ENCODE measurements around the gene INTS4. TPM values are rescaled to one million over a fixed set of nuclear protein-coding genes. Genes with fewer than 3 reads are reported as not detected.
"Not testable (repeated sequence)": the region's sequence is repeated elsewhere in the genome, so short reads cannot be mapped to it uniquely, and the experiment has no call there.

The INTS4 gene
- total RNA-seq (10 to 100 TPM; 17.8 to 69.6 (median 39.5) TPM), polyA plus RNA-seq (10 to 100 TPM; 34.4 to 37.3 (median 36.5) TPM)
- long read RNA-seq, donor 1, transcript INTS4-205 (3 exons, 956 nt), result major isoform, 5 of 11 reads
- long read RNA-seq, donor 1, partial matches to known transcripts, result 0 of 11 reads
- long read RNA-seq, donor 1, other reads (novel, unspliced or antisense), result 0 of 11 reads
- long read RNA-seq, donor 2, partial matches to known transcripts, result 22 of 24 reads
- long read RNA-seq, donor 2, other reads (novel, unspliced or antisense), result 0 of 24 reads
- long read RNA-seq, donor 3, partial matches to known transcripts, result 0 of 4 reads
- long read RNA-seq, donor 3, other reads (novel, unspliced or antisense), result 0 of 4 reads
- long read RNA-seq, donor 4, transcript INTS4-209 (23 exons, 3,156 nt), result major isoform, 5 of 10 reads
- long read RNA-seq, donor 4, partial matches to known transcripts, result 2 of 10 reads
- long read RNA-seq, donor 4, other reads (novel, unspliced or antisense), result 2 of 10 reads
- long read RNA-seq, donor 5, transcript INTS4-209 (23 exons, 3,156 nt), result major isoform, 52 of 65 reads
- long read RNA-seq, donor 5, partial matches to known transcripts, result 6 of 65 reads
- long read RNA-seq, donor 5, other reads (novel, unspliced or antisense), result 6 of 65 reads
- long read RNA-seq, donor 6, transcript INTS4-209 (23 exons, 3,156 nt), result major isoform, 5 of 9 reads
- long read RNA-seq, donor 6, partial matches to known transcripts, result 2 of 9 reads
- long read RNA-seq, donor 6, other reads (novel, unspliced or antisense), result 2 of 9 reads
- long read RNA-seq, donor 7, partial matches to known transcripts, result 0 of 3 reads
- long read RNA-seq, donor 7, other reads (novel, unspliced or antisense), result 0 of 3 reads
- long read RNA-seq, donor 8, transcript INTS4-209 (23 exons, 3,156 nt), result major isoform, 5 of 9 reads
- long read RNA-seq, donor 8, partial matches to known transcripts, result 0 of 9 reads
- long read RNA-seq, donor 8, other reads (novel, unspliced or antisense), result 0 of 9 reads
- long read RNA-seq, donor 9, partial matches to known transcripts, result 0 of 2 reads
- long read RNA-seq, donor 9, other reads (novel, unspliced or antisense), result 0 of 2 reads
- long read RNA-seq, donor 10, partial matches to known transcripts, result 0 of 1 reads
- long read RNA-seq, donor 10, other reads (novel, unspliced or antisense), result 0 of 1 reads

GRCh38 chr11:77994434-77995362 is at the start of gene INTS4:
Gene INTS4 (minus strand): TSS chr11:77994668. CDS start chr11:77994643, 25 bp downstream.
- Histone ChIP-seq H3K36me3 (replicated peaks in 1 of 2) (peaks cover 0 to 9% of the 10 kb centered on the region in 2 donors), H3K4me3 (peak within 1 kb of the TSS in 3 of 4 donors; percentile 35 to 78 (median 76)), H3K27me3 (no peaks in the 10 kb centered on the region), H3K27ac (peak within 1 kb of the TSS; percentile 65 to 93 (median 81)), H3K4me1 (replicated peaks in 1 of 2) (peaks cover 5 to 27% of the 10 kb centered on the region in 2 donors), H3K9me3 (replicated peaks in 1 of 3) (no peaks in the 10 kb centered on the region)
- intact Hi-C loops (cut with DNase I), result loop anchor here in 1 of 2 donors (10.0 kb wide), 1 partner anchor 170 kb away; the partner anchor contains the start of genes AAMDC and RSF1
- peak; percentile 98 to 100 (median 100) for DNase-seq
- WGBS, 4 donors, result 0 to 1% (median 0%) methylated on average over 44 to 47 of the region's 47 CpGs
- TF ChIP-seq POLR2A (IDR thresholded peaks at IDR 0.05), result peak; percentile 60 to 61
- TF ChIP-seq, protein P1, sequence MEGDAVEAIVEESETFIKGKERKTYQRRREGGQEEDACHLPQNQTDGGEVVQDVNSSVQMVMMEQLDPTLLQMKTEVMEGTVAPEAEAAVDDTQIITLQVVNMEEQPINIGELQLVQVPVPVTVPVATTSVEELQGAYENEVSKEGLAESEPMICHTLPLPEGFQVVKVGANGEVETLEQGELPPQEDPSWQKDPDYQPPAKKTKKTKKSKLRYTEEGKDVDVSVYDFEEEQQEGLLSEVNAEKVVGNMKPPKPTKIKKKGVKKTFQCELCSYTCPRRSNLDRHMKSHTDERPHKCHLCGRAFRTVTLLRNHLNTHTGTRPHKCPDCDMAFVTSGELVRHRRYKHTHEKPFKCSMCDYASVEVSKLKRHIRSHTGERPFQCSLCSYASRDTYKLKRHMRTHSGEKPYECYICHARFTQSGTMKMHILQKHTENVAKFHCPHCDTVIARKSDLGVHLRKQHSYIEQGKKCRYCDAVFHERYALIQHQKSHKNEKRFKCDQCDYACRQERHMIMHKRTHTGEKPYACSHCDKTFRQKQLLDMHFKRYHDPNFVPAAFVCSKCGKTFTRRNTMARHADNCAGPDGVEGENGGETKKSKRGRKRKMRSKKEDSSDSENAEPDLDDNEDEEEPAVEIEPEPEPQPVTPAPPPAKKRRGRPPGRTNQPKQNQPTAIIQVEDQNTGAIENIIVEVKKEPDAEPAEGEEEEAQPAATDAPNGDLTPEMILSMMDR (IDR thresholded peaks at IDR 0.05), result peak in 2 of 6 experiments; percentile 10 to 25

GRCh38 chr11:78041843-78042440 is 47.5 kb upstream of the INTS4 start:
- WGBS, 4 donors, result 92 to 96% (median 95%) methylated on average over 14 of the region's 14 CpGs
- no peak for TF ChIP-seq POLR2A (IDR thresholded peaks at IDR 0.05)
- TF ChIP-seq, protein P1 (IDR thresholded peaks at IDR 0.05), result no peak
- intact Hi-C loops (cut with DNase I), result loop anchor here in 1 of 2 donors (5.0 kb wide), 1 partner anchor 40 kb away; no protein-coding TSS in a partner anchor
- DNase-seq, result no peak
- H3K36me3 ChIP-seq (replicated peaks in 1 of 2), result no peaks in the 10 kb centered on the region
- H3K27me3 ChIP-seq, result no peaks in the 10 kb centered on the region
- no peak overlapping the region for H3K4me3 ChIP-seq
- H3K9me3 ChIP-seq (replicated peaks in 1 of 3), result no peaks in the 10 kb centered on the region
- peaks cover 25 to 37% of the 10 kb centered on the region in 2 donors for H3K4me1 ChIP-seq (replicated peaks in 1 of 2)
- H3K27ac ChIP-seq, result no peak overlapping the region

DNA sequence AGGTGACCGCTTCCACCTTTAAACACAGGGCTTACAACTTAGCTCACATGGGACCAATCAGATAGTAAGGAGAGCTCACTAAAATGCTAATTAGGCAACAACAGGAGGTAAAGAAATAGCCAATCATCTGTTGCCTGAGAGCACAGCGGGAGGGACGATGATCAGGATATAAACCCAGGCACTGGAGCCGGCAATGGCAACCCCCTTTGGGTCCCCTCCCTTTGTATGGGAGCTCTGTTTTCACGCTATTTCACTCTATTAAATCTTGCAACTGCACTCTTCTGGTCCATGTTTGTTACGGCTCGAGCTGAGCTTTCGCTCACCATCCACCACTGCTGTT is 46.9 kb upstream of the INTS4 start:
- H3K27ac ChIP-seq, result peak overlapping the region in 1 of 5 donors; percentile 92
- intact Hi-C loops (cut with DNase I), result loop anchor here in 1 of 2 donors (5.0 kb wide), 1 partner anchor 39 kb away; no protein-coding TSS in a partner anchor
- 91 to 97% (median 96%) methylated on average over 8 of the region's 8 CpGs for WGBS, 4 donors
- not testable (repeated sequence) for H3K27me3 ChIP-seq; H3K4me3 ChIP-seq; H3K36me3 ChIP-seq (replicated peaks in 1 of 2); DNase-seq; H3K9me3 ChIP-seq (replicated peaks in 1 of 3)
- H3K4me1 ChIP-seq (replicated peaks in 1 of 2), result peaks cover 25 to 33% of the 10 kb centered on the region in 2 donors

Measured in adrenal gland (tissue), 19 donors.